HG03025 (cell line): ENCODE data around the gene DDX41.
"Not testable (repeated sequence)": the region's sequence is repeated elsewhere in the genome, so short reads cannot be mapped to it uniquely, and the experiment has no call there.

Source experiments
- ATAC-seq: cut with Tn5 transposase; IDR thresholded peaks from one replicate; pipeline ENCODE4 v1.9.1; 2021; ENCODE audit warnings: mild to moderate bottlenecking, moderate library complexity; ENCODE audit not compliant: unreplicated experiment, low FRiP score

Gene DDX41

GRCh38 chr5:177487144-177487543 is 29.6 kb downstream of the DDX41 start:
- no peak for ATAC-seq

GRCh38 chr5:177486256-177486655 is 30.5 kb downstream of the DDX41 start:
- ATAC-seq: no peak

- not testable (repeated sequence) for ATAC-seq
Observed at GRCh38 chr5:177485753-177486152, 31.0 kb downstream of the DDX41 start.

- no peak for ATAC-seq
Observed at GRCh38 chr5:177484902-177485549, 31.7 kb downstream of the DDX41 start.

GRCh38 chr5:177483994-177484901 is 32.5 kb downstream of the DDX41 start:
- ATAC-seq: no peak

GRCh38 chr5:177483042-177483441 is 33.7 kb downstream of the DDX41 start:
- ATAC-seq: no peak

- ATAC-seq: no peak
Observed at GRCh38 chr5:177482359-177482795, 34.4 kb downstream of the DDX41 start.

GRCh38 chr5:177479774-177480173 is 37.0 kb downstream of the DDX41 start:
- no peak for ATAC-seq

- no peak for ATAC-seq
Observed at GRCh38 chr5:177478711-177479646, 37.8 kb downstream of the DDX41 start.

GRCh38 chr5:177477701-177478477 is 38.9 kb downstream of the DDX41 start:
- ATAC-seq: no peak

- ATAC-seq: no peak
Observed at GRCh38 chr5:177476531-177477233, 40.1 kb downstream of the DDX41 start.

GRCh38 chr5:177475563-177476427 is 41.0 kb downstream of the DDX41 start:
- no peak for ATAC-seq

GRCh38 chr5:177474846-177475562 is 41.8 kb downstream of the DDX41 start:
- ATAC-seq: no peak

GRCh38 chr5:177474002-177474476 is 42.7 kb downstream of the DDX41 start:
- ATAC-seq: no peak

GRCh38 chr5:177473443-177474001 is 43.2 kb downstream of the DDX41 start, which contains the start of gene DBN1:
TSS of gene DBN1 (minus strand) at chr5:177473634. CDS start at chr5:177473521, 113 bp downstream.
- ATAC-seq: peak; percentile 34

GRCh38 chr5:177472460-177473442 is 44.0 kb downstream of the DDX41 start:
- ATAC-seq: peak; percentile 50
